HEK293 (cell line): Measurements from ENCODE around the gene SLC25A47.

ENCODE experiments used
- CTCF ChIA-PET: fragments of 350-600 bp; formaldehyde crosslinking; extraction: SDS; loops from one replicate; lab custom pipeline; 2021; ENCODE audit warnings: antibody characterized with exemption; lab: Yijun Ruan, JAX
- POLR2A ChIA-PET: fragments of 300-600 bp; formaldehyde crosslinking; extraction: SDS; loops from one replicate; lab custom pipeline; 2020; ENCODE audit warnings: antibody characterized with exemption, inconsistent platforms; lab: Yijun Ruan, JAX
- H3K27ac ChIP-seq: fragments of 200-500 bp; sonication (Bioruptor generic); 2 replicates; pipeline ENCODE4 v1.5.1; 2014; ENCODE audit warnings: low read depth, low read length, control low read depth, inconsistent platforms; ENCODE audit errors: extremely low read depth
- H3K36me3 ChIP-seq, 2 experiments: fragments of 200-500 bp in 1 of 2; sonication (Bioruptor generic) in 1 of 2; 1 replicate in 1 of 2; 2 replicates in 1 of 2; pipeline ENCODE4 v1.5.1; 2014 to 2017; ENCODE audit warnings: inconsistent platforms in 2 of 2, low read length in 2 of 2; ENCODE audit not compliant: control insufficient read depth in 2 of 2, insufficient read depth in 1 of 2
- H3K4me1 ChIP-seq: fragments of 200-500 bp; sonication (Bioruptor generic); 2 replicates; pipeline ENCODE4 v1.5.1; 2014; ENCODE audit warnings: mild to moderate bottlenecking, low read length, inconsistent platforms; ENCODE audit not compliant: control insufficient read depth, insufficient read depth
- H3K4me3 ChIP-seq: 2 replicates; pipeline ENCODE4 v1.5.1; 2011; ENCODE audit warnings: low read depth, mild to moderate bottlenecking, control low read depth, low read length, moderate library complexity
- H3K9me3 ChIP-seq: fragments of 200-500 bp; sonication (Bioruptor generic); 2 replicates; pipeline ENCODE4 v1.5.1; 2014; ENCODE audit warnings: low read depth, low read length, inconsistent platforms; ENCODE audit not compliant: control insufficient read depth, insufficient read depth
- AEBP2 ChIP-seq: fragments of 450-650 bp; formaldehyde crosslinking; IDR thresholded peaks from 2 replicates; pipeline ENCODE4 v1.5.1; 2016; ENCODE audit warnings: missing biosample characterization, missing genetic modification characterization, borderline replicate concordance
- ELK4 ChIP-seq: IDR thresholded peaks from 2 replicates; pipeline ENCODE4 v1.6.1; 2011; ENCODE audit warnings: mild to moderate bottlenecking, low read depth, low read length, borderline replicate concordance
- GFI1B ChIP-seq: fragments of 450-650 bp; formaldehyde crosslinking; IDR thresholded peaks from 2 replicates; pipeline ENCODE4 v1.5.1; 2016; ENCODE audit warnings: missing biosample characterization, missing genetic modification characterization
- GLI4 ChIP-seq: fragments of 450-650 bp; formaldehyde crosslinking; IDR thresholded peaks from 2 replicates; pipeline ENCODE4 v1.5.1; 2016; ENCODE audit warnings: missing biosample characterization, missing genetic modification characterization
- KLF10 ChIP-seq: fragments of 450-650 bp; IDR thresholded peaks from 2 replicates; pipeline ENCODE4 v1.5.1; 2018; ENCODE audit warnings: missing biosample characterization, mild to moderate bottlenecking, missing genetic modification characterization
- KLF7 ChIP-seq: fragments of 450-650 bp; formaldehyde crosslinking; IDR thresholded peaks from 2 replicates; pipeline ENCODE4 v1.5.1; 2016; ENCODE audit warnings: missing biosample characterization, missing genetic modification characterization, borderline replicate concordance
- KLF9 ChIP-seq: fragments of 450-650 bp; formaldehyde crosslinking; IDR thresholded peaks from 2 replicates; pipeline ENCODE4 v1.5.1; 2016; ENCODE audit warnings: missing biosample characterization, missing genetic modification characterization, low read depth
- OVOL3 ChIP-seq: fragments of 450-650 bp; formaldehyde crosslinking; IDR thresholded peaks from 2 replicates; pipeline ENCODE4 v1.5.1; 2016; ENCODE audit warnings: missing biosample characterization, missing genetic modification characterization
- TSHZ1 ChIP-seq: fragments of 450-650 bp; formaldehyde crosslinking; IDR thresholded peaks from 2 replicates; pipeline ENCODE4 v1.5.1; 2016; ENCODE audit warnings: missing biosample characterization, missing genetic modification characterization, borderline replicate concordance
- WT1 ChIP-seq: fragments of 450-650 bp; formaldehyde crosslinking; IDR thresholded peaks from 2 replicates; pipeline ENCODE4 v1.5.1; 2016; ENCODE audit warnings: missing biosample characterization, missing genetic modification characterization
- ZBTB7A ChIP-seq: fragments of 450-650 bp; formaldehyde crosslinking; IDR thresholded peaks from 2 replicates; pipeline ENCODE4 v1.5.1; 2016; ENCODE audit warnings: low read depth, missing biosample characterization, missing genetic modification characterization
- ZNF10 ChIP-seq: fragments of 450-650 bp; formaldehyde crosslinking; IDR thresholded peaks from 2 replicates; pipeline ENCODE4 v1.5.1; 2017; ENCODE audit warnings: missing biosample characterization, missing genetic modification characterization
- ZNF138 ChIP-seq: fragments of 450-650 bp; formaldehyde crosslinking; IDR thresholded peaks from 2 replicates; pipeline ENCODE4 v1.5.1; 2016; ENCODE audit warnings: missing biosample characterization, missing genetic modification characterization, borderline replicate concordance
- ZNF2 ChIP-seq: fragments of 450-650 bp; formaldehyde crosslinking; IDR thresholded peaks from 2 replicates; pipeline ENCODE4 v1.5.1; 2016; ENCODE audit warnings: missing biosample characterization, missing genetic modification characterization
- ZNF23 ChIP-seq: fragments of 450-650 bp; formaldehyde crosslinking; IDR thresholded peaks from 2 replicates; pipeline ENCODE4 v1.5.1; 2016; ENCODE audit warnings: missing biosample characterization, missing genetic modification characterization, borderline replicate concordance
- ZNF239 ChIP-seq: fragments of 450-650 bp; formaldehyde crosslinking; IDR thresholded peaks from 2 replicates; pipeline ENCODE4 v1.5.1; 2016; ENCODE audit warnings: missing biosample characterization, missing genetic modification characterization
- ZNF292 ChIP-seq: fragments of 450-650 bp; formaldehyde crosslinking; IDR thresholded peaks from 2 replicates; pipeline ENCODE4 v1.5.1; 2016; ENCODE audit warnings: low read depth, missing biosample characterization, missing genetic modification characterization, borderline replicate concordance
- ZNF404 ChIP-seq: fragments of 450-650 bp; formaldehyde crosslinking; IDR thresholded peaks from 2 replicates; pipeline ENCODE4 v1.5.1; 2017; ENCODE audit warnings: missing biosample characterization, missing genetic modification characterization
- ZNF426 ChIP-seq: fragments of 450-650 bp; formaldehyde crosslinking; IDR thresholded peaks from 2 replicates; pipeline ENCODE4 v1.5.1; 2017; ENCODE audit warnings: missing biosample characterization, missing genetic modification characterization, mild to moderate bottlenecking, inconsistent platforms, moderate library complexity
- ZNF433 ChIP-seq: fragments of 450-650 bp; formaldehyde crosslinking; IDR thresholded peaks from 2 replicates; pipeline ENCODE4 v1.5.1; 2016; ENCODE audit warnings: missing biosample characterization, missing genetic modification characterization, low read depth
- ZNF529 ChIP-seq: fragments of 450-650 bp; formaldehyde crosslinking; IDR thresholded peaks from 2 replicates; pipeline ENCODE4 v1.5.1; 2017; ENCODE audit warnings: missing genetic modification characterization, missing biosample characterization; ENCODE audit not compliant: insufficient replicate concordance
- ZNF621 ChIP-seq: fragments of 450-650 bp; formaldehyde crosslinking; IDR thresholded peaks from 2 replicates; pipeline ENCODE4 v1.5.1; 2017; ENCODE audit warnings: missing biosample characterization, missing genetic modification characterization
- ZNF624 ChIP-seq: fragments of 450-650 bp; formaldehyde crosslinking; IDR thresholded peaks from 2 replicates; pipeline ENCODE4 v1.5.1; 2017; ENCODE audit warnings: missing biosample characterization, missing genetic modification characterization
- ZNF660 ChIP-seq: fragments of 450-650 bp; IDR thresholded peaks from 2 replicates; pipeline ENCODE4 v1.5.1; 2018; ENCODE audit warnings: missing biosample characterization, mild to moderate bottlenecking, missing genetic modification characterization
- ZNF677 ChIP-seq: fragments of 450-650 bp; IDR thresholded peaks from 2 replicates; pipeline ENCODE4 v1.5.0; 2018; ENCODE audit warnings: missing biosample characterization, mild to moderate bottlenecking, missing genetic modification characterization, moderate library complexity
- ZNF777 ChIP-seq: fragments of 450-650 bp; formaldehyde crosslinking; IDR thresholded peaks from 2 replicates; pipeline ENCODE4 v1.5.1; 2017; ENCODE audit warnings: missing biosample characterization, missing genetic modification characterization, borderline replicate concordance
- ZNF830 ChIP-seq: fragments of 450-650 bp; IDR thresholded peaks from 2 replicates; pipeline ENCODE4 v1.5.0; 2018; ENCODE audit warnings: missing biosample characterization, missing genetic modification characterization, low read depth, mild to moderate bottlenecking, moderate library complexity
- TF ChIP-seq, protein P1 (sequence below): fragments of 450-650 bp; formaldehyde crosslinking; IDR thresholded peaks from 2 replicates; pipeline ENCODE4 v1.5.1; 2017; ENCODE audit warnings: missing biosample characterization, missing genetic modification characterization
- TF ChIP-seq, protein P2 (sequence below): fragments of 450-650 bp; formaldehyde crosslinking; IDR thresholded peaks from 2 replicates; pipeline ENCODE4 v1.5.1; 2016; ENCODE audit warnings: missing biosample characterization, missing genetic modification characterization

SLC25A47 gene

DNA sequence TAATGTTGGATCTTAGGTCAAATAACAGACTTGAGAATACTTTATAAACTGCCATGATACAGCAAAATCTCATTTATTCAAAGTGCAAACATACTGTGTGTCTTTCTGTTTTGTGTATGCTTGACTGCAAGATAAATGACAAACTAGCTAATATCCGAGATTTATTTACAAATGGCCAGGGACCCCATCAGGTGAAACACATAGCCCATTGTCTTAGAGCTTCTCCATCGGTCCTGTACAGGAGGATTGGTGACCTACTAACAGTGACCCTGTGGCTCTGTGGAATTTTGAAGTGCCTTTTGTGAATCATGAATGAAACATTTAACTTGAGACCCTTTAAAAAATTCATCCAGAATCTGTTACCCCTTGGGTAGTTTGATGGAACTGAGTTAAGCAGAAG lies 44.0 kb upstream of the SLC25A47 start:
- POLR2A ChIA-PET = interaction anchor here (0.5 kb wide), 1 partner anchor 10 kb away, joined by 6 read pairs; no protein-coding TSS in a partner anchor
- Histone ChIP-seq H3K27ac (no peak overlapping the region), H3K4me3 (no peak overlapping the region), H3K4me1 (peaks cover 4% of the 10 kb centered on the region), H3K36me3 (peaks cover 4 to 66% of the 10 kb centered on the region in 2 experiments; a peak in 2 of 3 replicates), H3K9me3 (no peaks in the 10 kb centered on the region)
- TF ChIP-seq WT1 (tag by site-specific recombination) = no peak
- TF ChIP-seq ZNF426 (tag by site-specific recombination) = no peak
- no peak for TF ChIP-seq ZNF138
- TF ChIP-seq AEBP2 = no peak
- TF ChIP-seq ZNF621 (tag by site-specific recombination) = no peak
- TF ChIP-seq ZNF404 = no peak
- TF ChIP-seq ZBTB7A (tag by site-specific recombination) = no peak
- TF ChIP-seq ZNF529 (tag by site-specific recombination) = no peak
- no peak for TF ChIP-seq KLF7
- no peak for TF ChIP-seq OVOL3 (tag by site-specific recombination)
- no peak for TF ChIP-seq ZNF624
- no peak for TF ChIP-seq GLI4 (tag by site-specific recombination)
- TF ChIP-seq ZNF433 (tag by site-specific recombination) = no peak
- no peak for TF ChIP-seq KLF9 (tag by site-specific recombination)
- no peak for TF ChIP-seq TSHZ1
- TF ChIP-seq ZNF830 = no peak
- TF ChIP-seq ZNF239 (tag by site-specific recombination) = no peak
- no peak for TF ChIP-seq ZNF292 (tag by site-specific recombination)
- TF ChIP-seq ZNF2 (tag by site-specific recombination) = no peak
- no peak for TF ChIP-seq ZNF660
- CTCF ChIA-PET = interaction anchor here (0.7 to 1.1 kb wide), 3 partner anchors 10 to 38 kb away, joined by 3 read pairs; no protein-coding TSS in a partner anchor

DNA sequence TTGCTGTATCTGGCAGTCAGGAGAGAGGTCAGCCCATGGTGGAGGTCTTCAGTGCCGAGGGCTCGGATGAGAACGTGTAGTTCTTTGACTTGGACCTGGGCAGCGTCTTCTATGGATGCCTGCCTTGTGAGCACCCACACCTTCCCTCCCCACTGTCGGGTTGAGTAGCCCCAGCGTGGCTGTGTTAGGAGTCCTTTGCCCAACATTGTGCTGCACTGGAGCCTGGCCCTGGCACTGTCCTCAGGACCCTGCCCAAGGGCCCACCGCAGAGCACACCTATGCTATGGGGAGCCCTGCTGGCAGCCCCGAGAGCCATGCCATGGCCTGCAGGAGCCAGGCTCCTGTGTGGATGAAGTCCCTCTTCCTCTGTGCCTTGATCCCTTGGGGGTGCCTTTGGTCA lies 43.6 kb upstream of the SLC25A47 start:
- ChIA-PET POLR2A (no interaction called here), CTCF (no interaction called here)
- H3K4me1 ChIP-seq = no peaks in the 10 kb centered on the region; the same call in none of the 2 replicates
- no peak overlapping the region for H3K27ac ChIP-seq
- H3K4me3 ChIP-seq = no peak overlapping the region
- H3K36me3 ChIP-seq = peaks cover 4 to 62% of the 10 kb centered on the region in 2 experiments; a peak in 2 of 3 replicates
- no peaks in the 10 kb centered on the region for H3K9me3 ChIP-seq
- TF ChIP-seq KLF10 (tag by site-specific recombination) = no peak
- no peak for TF ChIP-seq ZNF777 (tag by site-specific recombination)
- no peak for TF ChIP-seq ZBTB7A (tag by site-specific recombination)
- no peak for TF ChIP-seq ZNF23 (tag by site-specific recombination)
- TF ChIP-seq, protein P1, sequence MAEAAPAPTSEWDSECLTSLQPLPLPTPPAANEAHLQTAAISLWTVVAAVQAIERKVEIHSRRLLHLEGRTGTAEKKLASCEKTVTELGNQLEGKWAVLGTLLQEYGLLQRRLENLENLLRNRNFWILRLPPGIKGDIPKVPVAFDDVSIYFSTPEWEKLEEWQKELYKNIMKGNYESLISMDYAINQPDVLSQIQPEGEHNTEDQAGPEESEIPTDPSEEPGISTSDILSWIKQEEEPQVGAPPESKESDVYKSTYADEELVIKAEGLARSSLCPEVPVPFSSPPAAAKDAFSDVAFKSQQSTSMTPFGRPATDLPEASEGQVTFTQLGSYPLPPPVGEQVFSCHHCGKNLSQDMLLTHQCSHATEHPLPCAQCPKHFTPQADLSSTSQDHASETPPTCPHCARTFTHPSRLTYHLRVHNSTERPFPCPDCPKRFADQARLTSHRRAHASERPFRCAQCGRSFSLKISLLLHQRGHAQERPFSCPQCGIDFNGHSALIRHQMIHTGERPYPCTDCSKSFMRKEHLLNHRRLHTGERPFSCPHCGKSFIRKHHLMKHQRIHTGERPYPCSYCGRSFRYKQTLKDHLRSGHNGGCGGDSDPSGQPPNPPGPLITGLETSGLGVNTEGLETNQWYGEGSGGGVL = no peak
- TF ChIP-seq GFI1B = no peak
- TF ChIP-seq ZNF2 (tag by site-specific recombination) = no peak
- TF ChIP-seq ELK4 = no peak
- TF ChIP-seq ZNF677 (tag by site-specific recombination) = no peak
- TF ChIP-seq ZNF138 = no peak
- TF ChIP-seq, protein P2, sequence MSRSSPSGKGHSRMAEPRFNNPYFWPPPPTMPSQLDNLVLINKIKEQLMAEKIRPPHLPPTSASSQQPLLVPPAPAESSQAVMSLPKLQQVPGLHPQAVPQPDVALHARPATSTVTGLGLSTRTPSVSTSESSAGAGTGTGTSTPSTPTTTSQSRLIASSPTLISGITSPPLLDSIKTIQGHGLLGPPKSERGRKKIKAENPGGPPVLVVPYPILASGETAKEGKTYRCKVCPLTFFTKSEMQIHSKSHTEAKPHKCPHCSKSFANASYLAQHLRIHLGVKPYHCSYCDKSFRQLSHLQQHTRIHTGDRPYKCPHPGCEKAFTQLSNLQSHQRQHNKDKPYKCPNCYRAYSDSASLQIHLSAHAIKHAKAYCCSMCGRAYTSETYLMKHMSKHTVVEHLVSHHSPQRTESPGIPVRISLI (tag by site-specific recombination) = no peak
- no peak for TF ChIP-seq ZNF10 (tag by site-specific recombination)
